ENCODE data around the gene MRPS30.

- peak in 1 of 3 donors; percentile 8 for TF ChIP-seq CTCF (IDR thresholded peaks at IDR 0.05)
- no peak for TF ChIP-seq POLR2A (IDR thresholded peaks at IDR 0.05)
- TF ChIP-seq POLR2AphosphoS5 (IDR thresholded peaks at IDR 0.05), result peak; percentile 81 to 87 (median 82)
Observed at GRCh38 chr5:44808435-44809214, at the start of gene MRPS30.

All from breast epithelium (tissue), 3 donors.